ENCODE results near the gene HEBP2.

HEBP2 gene

DNA sequence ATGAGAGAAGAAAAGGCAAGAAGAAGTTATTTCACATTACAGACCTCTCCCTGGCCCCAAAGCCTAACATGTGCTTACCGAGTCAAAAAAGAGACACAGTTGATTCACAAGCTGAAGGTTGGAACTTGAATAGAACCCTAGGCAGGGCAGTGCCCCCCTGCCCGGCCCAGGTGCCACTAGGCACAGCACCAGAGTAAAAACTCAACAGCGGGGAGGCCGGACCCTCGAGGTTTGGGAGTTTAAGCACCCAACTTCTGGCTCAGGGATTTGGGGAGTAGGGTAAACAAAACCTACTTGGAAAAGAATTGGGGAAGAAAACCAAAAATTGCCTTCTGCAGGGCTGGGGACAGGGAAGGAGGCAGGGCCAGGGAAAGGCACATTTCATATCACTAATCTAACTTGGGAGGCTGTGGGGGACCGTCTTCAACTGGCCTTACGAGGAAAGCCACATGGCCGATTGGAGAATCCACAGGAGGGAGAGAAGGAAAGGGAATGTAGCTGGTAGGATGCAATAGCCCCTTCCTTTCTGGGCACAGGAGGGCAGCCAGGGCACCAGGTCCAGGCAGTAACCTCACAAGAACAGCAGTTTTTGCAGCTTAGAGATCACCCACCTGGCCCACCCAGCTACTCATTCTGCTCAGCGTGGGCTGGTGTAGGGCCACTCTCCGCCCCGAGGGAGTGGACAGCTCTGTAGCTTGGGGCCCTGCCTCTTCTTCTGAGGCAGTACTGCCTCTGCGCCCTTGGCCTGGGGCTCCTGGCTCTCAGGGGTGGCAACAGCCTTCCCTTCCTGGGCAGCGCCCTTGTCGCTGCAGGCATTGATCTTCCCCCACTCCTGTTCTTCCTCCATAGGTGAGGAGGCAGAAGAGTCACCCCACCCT, 1.8 kb upstream of the HEBP2 start:
- peaks cover 10% of the 10 kb centered on the region for H3K36me3 ChIP-seq (ENCODE audit: control insufficient read depth, low read depth, low read length)

GRCh38 chr6:138402838-138403187, 1.2 kb upstream of the HEBP2 start:
- no peaks in the 10 kb centered on the region for H3K9me3 ChIP-seq (ENCODE audit: control insufficient read depth, low read depth, low read length)
- H3K4me1 ChIP-seq (ENCODE audit: control insufficient read depth, low read depth, low read length) = no peaks in the 10 kb centered on the region
- H3K27me3 ChIP-seq (ENCODE audit: control insufficient read depth, insufficient read depth, low read length) = no peaks in the 10 kb centered on the region
- H3K36me3 ChIP-seq (ENCODE audit: control insufficient read depth, low read depth, low read length) = peaks cover 16% of the 10 kb centered on the region
- H3K4me3 ChIP-seq (ENCODE audit: low read length) = peak overlapping the region; percentile 72
- H3K9ac ChIP-seq (ENCODE audit: low read length) = peak overlapping the region; percentile 78
- H3K27ac ChIP-seq (ENCODE audit: low read length) = no peak overlapping the region

More for the DNA sequence above, 1.8 kb upstream of the HEBP2 start:
- Histone ChIP-seq H3K4me1 (ENCODE audit: control insufficient read depth, low read depth, low read length) (no peaks in the 10 kb centered on the region), H3K9ac (ENCODE audit: low read length) (no peak overlapping the region), H3K9me3 (ENCODE audit: control insufficient read depth, low read depth, low read length) (no peaks in the 10 kb centered on the region), H3K27me3 (ENCODE audit: control insufficient read depth, insufficient read depth, low read length) (no peaks in the 10 kb centered on the region), H3K4me3 (ENCODE audit: low read length) (no peak overlapping the region), H3K27ac (ENCODE audit: low read length) (no peak overlapping the region)

DNA sequence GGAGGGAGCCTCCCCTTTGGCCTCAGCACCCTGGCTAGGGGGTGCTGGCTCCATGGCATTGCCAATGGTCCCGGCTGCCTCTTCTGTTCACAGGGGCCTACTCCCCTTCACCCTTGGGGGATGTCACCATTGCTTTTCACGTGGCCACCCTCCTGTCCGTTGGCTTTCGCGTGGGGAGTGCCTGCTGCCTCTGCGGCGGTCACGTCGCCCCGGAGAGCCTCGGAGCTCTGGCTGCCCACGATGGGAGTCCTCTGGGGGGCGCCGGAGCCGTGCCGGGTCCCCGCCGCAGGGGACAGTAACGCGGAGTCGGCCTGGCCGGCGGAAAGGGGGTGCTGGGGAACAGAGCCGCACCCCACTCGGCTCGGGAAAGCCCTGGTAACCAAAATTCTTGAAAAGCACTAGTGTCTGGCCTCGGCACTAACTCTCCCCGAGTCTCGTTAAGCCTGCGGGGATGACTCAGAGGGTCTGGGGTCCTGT, 661 bp upstream of the HEBP2 start:
- Histone ChIP-seq H3K4me1 (ENCODE audit: control insufficient read depth, low read depth, low read length) (no peaks in the 10 kb centered on the region), H3K27ac (ENCODE audit: low read length) (peak overlapping the region; percentile 52), H3K9me3 (ENCODE audit: control insufficient read depth, low read depth, low read length) (no peaks in the 10 kb centered on the region), H3K36me3 (ENCODE audit: control insufficient read depth, low read depth, low read length) (peaks cover 20% of the 10 kb centered on the region), H3K9ac (ENCODE audit: low read length) (peak overlapping the region; percentile 78), H3K4me3 (ENCODE audit: low read length) (peak overlapping the region; percentile 72), H3K27me3 (ENCODE audit: control insufficient read depth, insufficient read depth, low read length) (no peaks in the 10 kb centered on the region)

DNA sequence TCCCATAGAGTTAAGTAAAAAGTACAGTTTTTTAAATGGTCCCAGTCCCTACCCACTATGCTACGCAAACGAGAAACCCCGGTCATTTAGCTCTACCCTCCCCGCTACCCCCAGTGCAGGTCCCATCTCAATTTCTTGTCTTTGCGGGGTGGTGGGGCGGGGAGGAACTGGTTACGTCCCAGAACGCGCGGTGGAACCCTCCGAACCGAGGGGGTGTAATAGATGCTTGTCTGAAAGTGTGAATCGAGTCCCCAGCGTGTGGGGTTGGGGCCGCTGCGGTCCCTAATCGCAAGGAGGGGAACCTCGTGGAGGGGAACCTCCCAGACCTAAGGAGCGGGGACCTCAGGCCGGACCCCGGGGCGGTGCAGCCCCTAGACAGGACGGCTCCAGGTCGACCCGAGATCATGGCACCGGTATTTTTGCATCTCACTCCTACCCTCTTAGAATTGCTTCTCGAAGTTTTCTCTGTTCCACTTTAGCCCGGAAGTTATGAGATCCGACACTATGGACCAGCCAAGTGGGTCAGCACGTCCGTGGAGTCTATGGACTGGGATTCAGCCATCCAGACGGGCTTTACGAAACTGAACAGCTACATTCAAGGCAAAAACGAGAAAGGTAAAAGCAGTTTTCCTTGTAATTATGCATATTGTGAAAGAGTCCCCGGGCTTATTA, 779 bp downstream of the HEBP2 start:
- no peaks in the 10 kb centered on the region for H3K9me3 ChIP-seq (ENCODE audit: control insufficient read depth, low read depth, low read length)
- H3K27me3 ChIP-seq (ENCODE audit: control insufficient read depth, insufficient read depth, low read length) = no peaks in the 10 kb centered on the region

GRCh38 chr6:138405816-138406413, 1.9 kb downstream of the HEBP2 start:
- Histone ChIP-seq H3K27me3 (ENCODE audit: control insufficient read depth, insufficient read depth, low read length) (no peaks in the 10 kb centered on the region), H3K4me1 (ENCODE audit: control insufficient read depth, low read depth, low read length) (no peaks in the 10 kb centered on the region), H3K27ac (ENCODE audit: low read length) (no peak overlapping the region), H3K36me3 (ENCODE audit: control insufficient read depth, low read depth, low read length) (peaks cover 43% of the 10 kb centered on the region), H3K4me3 (ENCODE audit: low read length) (no peak overlapping the region), H3K9ac (ENCODE audit: low read length) (no peak overlapping the region), H3K9me3 (ENCODE audit: control insufficient read depth, low read depth, low read length) (no peaks in the 10 kb centered on the region)

More for the DNA sequence above, 779 bp downstream of the HEBP2 start:
- no peaks in the 10 kb centered on the region for H3K4me1 ChIP-seq (ENCODE audit: control insufficient read depth, low read depth, low read length)
- peak overlapping the region; percentile 72 for H3K4me3 ChIP-seq (ENCODE audit: low read length)
- no peak overlapping the region for H3K27ac ChIP-seq (ENCODE audit: low read length)
- peaks cover 34% of the 10 kb centered on the region for H3K36me3 ChIP-seq (ENCODE audit: control insufficient read depth, low read depth, low read length)
- peak overlapping the region; percentile 60 for H3K9ac ChIP-seq (ENCODE audit: low read length)

- Histone ChIP-seq H3K36me3 (ENCODE audit: control insufficient read depth, low read depth, low read length) (peaks cover 48% of the 10 kb centered on the region), H3K4me1 (ENCODE audit: control insufficient read depth, low read depth, low read length) (no peaks in the 10 kb centered on the region), H3K4me3 (ENCODE audit: low read length) (no peak overlapping the region), H3K9me3 (ENCODE audit: control insufficient read depth, low read depth, low read length) (no peaks in the 10 kb centered on the region), H3K9ac (ENCODE audit: low read length) (no peak overlapping the region), H3K27ac (ENCODE audit: low read length) (no peak overlapping the region), H3K27me3 (ENCODE audit: control insufficient read depth, insufficient read depth, low read length) (no peaks in the 10 kb centered on the region)
Measured at GRCh38 chr6:138406443-138406842, 2.4 kb downstream of the HEBP2 start.

DNA sequence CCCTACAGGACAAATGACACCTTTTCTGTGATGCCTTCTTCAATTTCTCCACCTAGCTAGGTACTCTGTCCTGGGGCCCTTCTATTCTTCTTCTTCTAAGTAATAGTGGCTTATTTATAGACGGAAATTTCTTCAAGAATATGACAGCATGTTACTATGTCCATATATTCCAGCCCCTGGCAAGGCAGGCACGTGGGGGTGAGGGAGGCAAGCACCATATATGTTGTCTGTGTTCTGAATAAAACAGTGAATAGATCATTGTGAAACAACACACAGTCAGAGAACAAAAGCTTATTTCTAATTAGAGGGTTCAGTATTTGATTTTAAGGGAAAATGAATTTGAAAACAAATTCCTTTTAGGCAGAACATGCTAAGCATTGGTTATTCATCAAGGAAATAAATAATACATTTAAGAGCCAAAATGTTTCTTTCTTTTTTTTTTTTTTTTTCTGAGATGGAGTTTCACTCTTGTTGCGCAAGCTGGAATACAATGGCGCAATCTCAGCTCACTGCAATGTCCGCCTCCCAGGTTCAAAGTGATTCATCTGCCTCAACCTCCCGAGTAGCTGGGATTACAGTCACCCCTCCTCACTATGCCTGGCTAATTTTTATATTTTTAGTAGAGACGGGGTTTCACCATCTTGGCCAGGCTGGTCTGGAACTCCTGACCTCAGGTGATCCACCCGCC, 6.2 kb downstream of the HEBP2 start:
- Histone ChIP-seq H3K9me3 (ENCODE audit: control insufficient read depth, low read depth, low read length) (no peaks in the 10 kb centered on the region), H3K4me3 (ENCODE audit: low read length) (no peak overlapping the region), H3K36me3 (ENCODE audit: control insufficient read depth, low read depth, low read length) (peaks cover 68% of the 10 kb centered on the region), H3K9ac (ENCODE audit: low read length) (no peak overlapping the region), H3K27me3 (ENCODE audit: control insufficient read depth, insufficient read depth, low read length) (no peaks in the 10 kb centered on the region), H3K4me1 (ENCODE audit: control insufficient read depth, low read depth, low read length) (no peaks in the 10 kb centered on the region), H3K27ac (ENCODE audit: low read length) (no peak overlapping the region)

DNA sequence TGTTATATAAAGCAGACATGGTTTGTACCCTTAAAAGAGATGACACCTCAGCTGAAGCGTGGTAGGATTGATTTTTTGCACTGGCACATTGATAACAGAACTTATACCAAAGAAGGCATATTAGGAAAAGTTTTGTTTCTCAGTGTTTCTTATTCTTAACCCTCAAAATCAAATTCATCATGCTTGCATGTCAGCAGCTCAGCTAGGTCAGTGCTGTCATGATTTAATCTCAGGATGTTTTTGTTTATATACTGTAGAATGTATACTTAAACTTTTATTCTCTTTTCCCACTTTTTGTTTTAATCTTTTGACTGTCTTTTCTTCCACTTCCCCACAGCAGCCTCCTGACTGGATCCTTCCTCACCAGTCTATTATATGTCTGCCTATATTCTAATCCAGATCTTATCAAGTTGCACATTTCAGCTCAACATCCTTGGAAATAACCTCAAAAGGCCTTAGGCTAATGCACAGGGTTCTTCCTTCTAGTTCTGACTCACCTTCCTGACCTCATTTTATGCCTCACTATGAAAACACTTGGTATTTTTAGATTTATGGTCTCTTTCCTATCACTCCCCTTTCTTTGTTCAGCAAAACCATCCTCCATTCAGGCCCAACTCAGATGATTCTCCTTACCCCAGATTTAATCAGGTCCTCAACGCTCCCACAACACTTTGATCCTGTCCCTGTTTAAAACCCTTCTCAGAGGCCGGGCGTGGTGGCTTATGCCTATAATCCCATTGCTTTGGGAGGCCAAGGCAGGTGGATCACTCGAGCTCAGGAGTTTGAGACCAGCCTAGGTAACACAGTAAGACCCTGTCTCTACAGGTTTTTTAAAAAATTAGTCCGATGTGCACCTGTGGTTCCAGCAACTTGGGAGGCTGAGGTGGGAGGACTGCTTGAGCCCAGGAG, 7.2 kb downstream of the HEBP2 start:
- Histone ChIP-seq H3K9me3 (ENCODE audit: control insufficient read depth, low read depth, low read length) (no peaks in the 10 kb centered on the region), H3K9ac (ENCODE audit: low read length) (no peak overlapping the region), H3K36me3 (ENCODE audit: control insufficient read depth, low read depth, low read length) (peaks cover 63% of the 10 kb centered on the region), H3K4me1 (ENCODE audit: control insufficient read depth, low read depth, low read length) (no peaks in the 10 kb centered on the region), H3K27ac (ENCODE audit: low read length) (no peak overlapping the region), H3K4me3 (ENCODE audit: low read length) (no peak overlapping the region), H3K27me3 (ENCODE audit: control insufficient read depth, insufficient read depth, low read length) (no peaks in the 10 kb centered on the region)

GRCh38 chr6:138415125-138415524, 11.1 kb downstream of the HEBP2 start:
- H3K27ac ChIP-seq (ENCODE audit: low read length) = no peak overlapping the region
- H3K36me3 ChIP-seq (ENCODE audit: control insufficient read depth, low read depth, low read length) = peaks cover 31% of the 10 kb centered on the region
- no peaks in the 10 kb centered on the region for H3K4me1 ChIP-seq (ENCODE audit: control insufficient read depth, low read depth, low read length)
- H3K9ac ChIP-seq (ENCODE audit: low read length) = no peak overlapping the region
- no peaks in the 10 kb centered on the region for H3K9me3 ChIP-seq (ENCODE audit: control insufficient read depth, low read depth, low read length)
- H3K27me3 ChIP-seq (ENCODE audit: control insufficient read depth, insufficient read depth, low read length) = no peaks in the 10 kb centered on the region
- no peak overlapping the region for H3K4me3 ChIP-seq (ENCODE audit: low read length)

GRCh38 chr6:138416206-138416605, 12.2 kb downstream of the HEBP2 start:
- H3K36me3 ChIP-seq (ENCODE audit: control insufficient read depth, low read depth, low read length) = peaks cover 22% of the 10 kb centered on the region
- no peaks in the 10 kb centered on the region for H3K27me3 ChIP-seq (ENCODE audit: control insufficient read depth, insufficient read depth, low read length)
- H3K27ac ChIP-seq (ENCODE audit: low read length) = no peak overlapping the region

More at GRCh38 chr6:138416206-138416605, 12.2 kb downstream of the HEBP2 start:
- Histone ChIP-seq H3K4me3 (ENCODE audit: low read length) (no peak overlapping the region), H3K4me1 (ENCODE audit: control insufficient read depth, low read depth, low read length) (no peaks in the 10 kb centered on the region), H3K9me3 (ENCODE audit: control insufficient read depth, low read depth, low read length) (no peaks in the 10 kb centered on the region), H3K9ac (ENCODE audit: low read length) (no peak overlapping the region)
